HG03066 (cell line): Measurements from ENCODE around the gene QSOX1.
A peak's percentile ranks its signal among the peaks of the same experiment; 100 is the strongest.

Source experiments
- ATAC-seq: cut with Tn5 transposase; IDR thresholded peaks from one replicate; pipeline ENCODE4 v1.9.1; 2021; ENCODE audit warnings: low read depth; ENCODE audit not compliant: unreplicated experiment

QSOX1 gene

DNA sequence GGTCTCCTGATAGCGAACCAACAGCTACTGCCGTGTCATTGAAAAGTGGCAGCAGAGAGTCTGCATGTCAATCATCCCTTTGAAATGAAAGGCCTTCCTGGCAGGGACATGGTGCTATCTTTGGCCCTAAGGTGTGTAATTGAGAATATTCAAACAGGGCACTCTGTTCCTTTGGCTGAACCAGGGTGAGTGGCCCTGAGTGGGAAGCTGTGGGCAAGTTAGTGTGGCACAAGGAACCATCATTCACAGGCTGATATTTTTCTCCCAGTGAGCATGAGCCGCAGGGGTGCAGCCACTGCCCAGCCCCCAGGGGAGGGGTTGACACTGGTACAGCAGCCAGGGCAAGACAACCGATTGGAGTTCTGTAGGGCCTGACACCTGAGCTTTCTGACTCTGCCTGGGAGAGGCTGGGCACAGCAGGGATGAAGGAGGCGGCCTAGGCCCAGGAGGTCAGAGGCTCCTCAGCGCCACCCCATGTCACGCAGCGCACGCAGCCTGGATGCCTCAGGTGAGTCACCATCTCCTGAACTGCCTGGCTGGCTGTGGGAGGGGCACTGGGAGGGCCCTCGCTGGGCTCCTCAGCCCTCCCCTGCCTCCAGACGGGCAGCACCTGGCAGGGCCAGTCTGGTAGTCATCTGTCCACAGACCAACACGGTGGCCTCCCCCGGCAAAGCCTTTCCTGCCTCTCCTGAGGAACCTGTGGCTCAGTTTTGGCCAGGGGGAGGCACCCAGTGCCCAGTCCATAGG lies 13.2 kb downstream of the QSOX1 start:
- ATAC-seq: no peak

DNA sequence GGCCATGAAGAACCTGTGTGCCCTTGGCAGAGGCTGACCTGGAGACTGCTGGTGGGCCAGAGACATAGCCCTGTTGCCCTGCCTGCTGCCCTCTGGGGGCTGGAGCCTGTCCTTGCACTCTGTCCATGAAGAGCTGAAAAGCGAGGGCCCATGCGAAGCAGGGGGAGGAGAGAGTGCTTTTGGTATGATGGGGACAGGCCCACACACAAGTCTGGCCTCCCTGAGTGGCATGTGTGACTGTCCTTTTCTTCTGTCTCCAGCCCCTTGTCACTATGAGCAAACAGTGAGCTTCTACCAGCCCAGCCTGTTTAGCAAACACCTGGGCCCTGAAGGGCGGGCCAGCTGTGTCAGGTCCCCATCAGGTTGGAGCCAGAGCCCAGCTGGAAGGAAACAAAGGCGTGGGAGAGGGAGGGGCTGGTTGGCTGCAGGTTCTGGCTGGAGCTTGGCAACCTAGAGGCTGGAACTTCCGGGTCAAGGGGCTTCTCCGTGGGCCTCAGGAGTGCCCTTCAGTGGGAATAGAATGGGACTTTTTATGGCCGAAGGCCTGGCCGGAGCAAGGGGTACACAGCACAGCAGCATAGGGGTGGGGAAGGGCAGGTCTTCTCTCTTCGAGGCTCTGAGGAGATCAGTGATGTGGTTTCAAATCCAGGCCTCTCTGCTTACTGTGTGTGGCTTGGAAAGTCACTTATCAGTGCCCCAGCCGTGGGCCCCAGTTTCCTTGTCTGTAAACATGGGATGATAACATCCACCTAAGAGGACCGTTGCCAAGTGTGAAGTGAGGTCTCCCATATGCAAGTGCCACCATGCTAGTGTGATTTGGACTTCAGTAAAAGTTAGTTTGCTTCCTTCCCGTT lies 14.3 kb downstream of the QSOX1 start:
- peak; percentile 76 for ATAC-seq

DNA sequence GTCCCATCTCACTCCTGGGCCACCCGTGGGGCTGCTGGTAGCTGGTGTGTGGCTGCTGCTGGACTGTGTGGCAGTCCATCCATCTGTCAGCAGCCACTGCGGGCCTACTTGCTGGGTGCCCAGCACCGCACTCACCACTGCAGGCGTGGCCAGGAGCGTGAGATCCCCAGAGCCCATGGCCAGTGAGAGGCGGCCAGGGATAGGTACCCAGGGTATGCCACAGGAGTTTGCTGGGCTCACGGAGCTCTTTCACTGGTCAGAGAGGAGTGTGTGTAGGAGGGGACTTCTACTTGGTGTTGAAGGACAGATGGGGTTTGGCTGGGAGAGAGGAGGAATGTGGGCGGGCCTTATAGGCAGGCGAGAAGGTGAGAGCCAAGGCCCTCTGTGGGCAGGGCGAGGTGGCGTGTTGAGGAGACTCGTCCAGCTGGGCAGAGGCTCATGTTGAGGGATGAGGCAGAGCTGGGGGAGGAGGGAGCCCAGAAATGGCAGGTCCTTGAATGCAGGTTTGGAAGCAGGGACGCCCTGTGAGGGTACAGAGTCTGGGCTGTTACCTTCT lies 15.0 kb downstream of the QSOX1 start:
- no peak for ATAC-seq

DNA sequence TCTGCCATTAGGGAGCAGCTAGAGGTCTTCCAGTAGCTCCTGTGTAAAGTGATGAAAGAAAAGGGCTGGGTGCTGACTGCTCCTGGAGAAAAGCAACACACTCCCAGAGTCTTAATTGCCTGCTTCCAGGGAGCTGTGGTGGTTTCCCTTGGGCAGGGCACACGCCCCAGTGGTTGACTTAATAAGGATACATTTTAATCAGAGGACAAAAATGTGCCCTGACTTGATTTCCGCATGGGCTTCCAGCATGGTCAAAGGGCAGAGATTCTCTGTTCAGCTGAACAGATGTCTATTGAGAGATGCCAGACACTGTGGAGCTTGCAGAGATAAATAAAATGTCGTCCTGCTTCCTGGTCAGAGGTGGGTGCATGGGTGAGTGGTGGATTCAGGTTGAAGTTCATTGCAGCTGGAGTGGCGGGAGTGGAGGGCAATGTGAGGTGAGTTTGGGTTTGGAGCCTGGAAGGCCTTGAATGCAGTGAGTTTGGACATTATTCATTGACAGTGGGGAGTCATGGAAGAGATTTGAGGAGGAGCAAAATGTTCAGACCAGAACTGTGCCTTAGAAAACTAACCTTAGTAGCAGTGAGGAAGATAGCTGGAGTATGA lies 16.0 kb downstream of the QSOX1 start:
- ATAC-seq: no peak

DNA sequence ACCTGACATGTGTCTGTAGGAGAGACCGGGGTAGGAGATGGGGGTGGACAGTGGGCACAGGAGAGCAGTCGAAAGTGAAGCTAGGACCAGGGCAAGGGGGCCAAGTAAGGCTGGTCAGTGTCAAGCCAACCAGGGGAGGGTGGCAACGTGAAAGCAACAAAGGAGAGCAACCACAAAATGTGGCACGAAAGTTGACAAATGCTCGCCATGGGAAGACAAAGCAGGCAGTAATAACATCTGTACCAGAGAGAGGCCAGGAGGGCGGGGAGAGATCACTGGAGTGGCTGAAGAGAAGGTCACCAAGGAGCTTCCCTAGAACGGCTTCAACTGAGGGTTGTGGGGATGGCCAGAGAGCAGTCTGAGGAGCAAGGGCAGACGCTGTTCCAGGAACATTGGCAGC lies 17.0 kb downstream of the QSOX1 start:
- no peak for ATAC-seq

DNA sequence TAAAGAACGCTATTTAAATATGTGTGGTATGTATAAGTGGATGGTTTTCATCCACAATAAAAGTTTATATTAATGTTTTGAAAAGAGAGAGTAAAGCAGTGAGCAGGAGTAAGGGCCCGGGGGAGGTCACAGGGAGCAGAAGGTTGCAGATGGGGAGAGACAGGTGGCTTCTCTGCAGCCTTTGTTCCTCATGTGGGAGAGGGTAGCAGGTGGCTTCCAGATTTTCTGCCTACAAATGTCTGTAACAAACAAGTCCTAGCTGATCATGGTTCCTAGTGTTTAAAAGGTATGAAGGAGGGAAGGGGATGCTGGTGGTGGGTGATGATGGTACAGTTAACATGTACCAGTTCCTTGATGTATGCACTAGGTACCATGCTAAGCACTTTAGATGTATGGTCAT lies 18.8 kb downstream of the QSOX1 start:
- ATAC-seq: no peak

DNA sequence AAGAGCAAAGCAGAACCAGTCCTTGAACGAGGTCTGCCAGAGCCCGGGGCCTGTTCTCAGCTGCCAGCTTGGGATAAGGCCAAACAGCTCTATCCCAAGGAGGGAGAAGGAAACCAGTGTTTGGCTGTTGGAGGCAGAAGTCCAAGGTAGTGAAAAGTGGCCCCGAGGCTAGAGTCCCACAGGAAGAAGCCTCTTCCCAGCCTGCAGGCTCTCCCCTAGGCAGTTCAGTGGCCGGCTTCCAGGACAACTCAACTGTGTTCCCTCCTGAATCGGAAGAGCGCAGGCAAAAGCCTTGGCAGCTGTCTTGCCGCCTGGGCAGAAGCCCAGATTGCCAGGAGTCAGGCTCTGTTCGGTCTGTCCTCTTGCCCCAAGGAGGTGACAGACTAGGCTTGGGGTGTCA lies 19.3 kb downstream of the QSOX1 start:
- ATAC-seq: no peak

DNA sequence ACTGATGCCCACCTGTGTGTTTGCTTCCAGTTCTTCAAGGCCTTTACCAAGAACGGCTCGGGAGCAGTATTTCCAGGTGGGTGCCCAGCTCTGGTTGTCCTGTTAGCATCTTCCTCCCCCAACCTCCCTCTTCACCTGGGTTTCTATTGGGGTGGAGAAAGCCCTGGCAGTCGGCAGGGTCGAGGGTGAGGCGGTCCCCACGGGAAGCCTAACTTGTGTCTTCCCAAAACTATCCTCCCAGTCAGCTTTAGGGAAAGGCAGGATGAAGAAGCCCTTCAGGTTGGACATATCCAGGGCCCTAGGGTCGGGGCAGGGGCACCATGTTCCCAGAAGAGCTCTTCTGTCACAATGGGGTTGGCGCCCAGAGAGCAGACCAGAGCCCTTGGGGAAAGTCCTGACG lies 20.6 kb downstream of the QSOX1 start:
- no peak for ATAC-seq

DNA sequence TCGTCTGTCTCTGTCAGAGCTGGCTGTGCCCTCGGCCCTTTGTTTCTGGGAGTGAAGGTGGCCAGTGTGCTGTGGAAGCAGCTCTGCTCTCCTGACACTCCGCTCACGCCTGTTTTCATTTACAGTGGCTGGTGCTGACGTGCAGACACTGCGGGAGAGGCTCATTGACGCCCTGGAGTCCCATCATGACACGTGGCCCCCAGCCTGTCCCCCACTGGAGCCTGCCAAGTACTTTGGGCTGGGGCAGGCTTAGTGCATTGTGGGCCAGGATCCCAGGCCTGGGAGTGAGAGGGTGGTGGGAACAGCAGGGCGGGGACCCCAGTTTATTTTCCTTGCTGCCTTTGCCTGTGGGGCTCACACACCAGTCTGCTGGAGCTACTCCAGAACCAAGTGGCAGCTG lies 21.1 kb downstream of the QSOX1 start:
- no peak for ATAC-seq

DNA sequence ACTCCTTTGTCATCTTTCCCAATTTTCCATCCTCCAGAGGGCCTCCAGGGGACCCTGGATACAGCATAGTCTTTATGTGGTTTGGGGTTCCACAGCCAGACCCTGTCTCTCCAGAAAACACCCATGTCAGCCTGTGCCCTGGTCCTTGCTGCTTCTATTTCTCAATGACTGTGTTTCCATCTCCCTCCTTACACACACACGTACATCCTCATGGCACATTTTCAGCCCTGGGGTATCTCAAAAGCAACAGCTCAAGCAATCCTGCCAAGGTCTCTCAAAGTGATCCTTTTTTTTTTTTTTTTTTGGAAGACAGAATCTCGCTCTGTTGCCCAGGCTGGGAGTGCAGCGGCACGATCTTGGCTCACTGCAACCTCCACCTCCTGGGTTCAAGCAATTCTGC lies 22.3 kb downstream of the QSOX1 start:
- no peak for ATAC-seq

DNA sequence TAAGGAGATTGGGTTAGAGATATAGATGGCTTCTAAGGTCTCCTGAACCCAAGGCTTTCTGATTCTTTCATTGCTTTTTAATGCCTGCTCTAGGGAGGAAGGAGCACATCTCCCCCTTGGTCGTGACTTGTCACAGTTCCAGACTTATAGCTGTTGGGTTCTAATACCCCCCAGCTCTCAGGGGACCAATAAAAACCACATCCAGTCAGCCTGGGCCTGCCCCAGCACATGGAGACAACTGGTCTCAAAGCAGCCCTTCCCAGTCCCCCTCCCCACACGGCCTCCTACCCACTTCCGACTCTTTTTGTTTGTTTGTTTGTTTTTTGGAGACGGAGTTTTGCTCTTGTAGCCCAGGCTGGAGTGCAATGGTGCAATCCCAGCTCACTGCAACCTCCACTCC lies 23.3 kb downstream of the QSOX1 start:
- ATAC-seq: no peak

DNA sequence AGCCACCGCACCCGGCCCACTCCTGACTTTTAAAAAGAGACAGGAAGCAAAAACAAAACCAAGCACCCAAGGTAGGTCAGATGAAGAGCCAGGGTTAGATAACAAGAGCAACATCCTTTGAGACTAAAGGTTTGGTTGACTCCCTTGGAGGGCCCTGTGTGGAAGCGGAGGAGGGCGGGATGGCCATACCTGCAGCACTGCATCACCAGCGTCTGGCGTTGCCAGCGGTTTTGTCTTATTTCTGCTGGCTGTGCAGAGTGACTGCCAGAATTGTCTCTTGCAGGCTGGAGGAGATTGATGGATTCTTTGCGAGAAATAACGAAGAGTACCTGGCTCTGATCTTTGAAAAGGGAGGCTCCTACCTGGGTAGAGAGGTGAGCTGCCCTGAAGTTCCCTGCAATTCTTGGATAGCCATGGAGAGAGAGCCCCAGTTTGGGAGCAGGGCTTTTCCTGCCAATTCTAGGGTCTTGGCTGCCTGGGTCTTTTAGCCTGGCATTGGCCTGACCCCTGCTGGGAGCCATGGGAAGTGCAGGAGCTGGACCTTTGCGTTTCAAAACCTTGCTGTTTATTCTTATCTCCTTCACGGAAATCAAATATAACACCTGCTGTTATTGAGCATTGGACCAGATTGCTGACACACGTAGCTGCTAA lies 24.0 kb downstream of the QSOX1 start:
- no peak for ATAC-seq

DNA sequence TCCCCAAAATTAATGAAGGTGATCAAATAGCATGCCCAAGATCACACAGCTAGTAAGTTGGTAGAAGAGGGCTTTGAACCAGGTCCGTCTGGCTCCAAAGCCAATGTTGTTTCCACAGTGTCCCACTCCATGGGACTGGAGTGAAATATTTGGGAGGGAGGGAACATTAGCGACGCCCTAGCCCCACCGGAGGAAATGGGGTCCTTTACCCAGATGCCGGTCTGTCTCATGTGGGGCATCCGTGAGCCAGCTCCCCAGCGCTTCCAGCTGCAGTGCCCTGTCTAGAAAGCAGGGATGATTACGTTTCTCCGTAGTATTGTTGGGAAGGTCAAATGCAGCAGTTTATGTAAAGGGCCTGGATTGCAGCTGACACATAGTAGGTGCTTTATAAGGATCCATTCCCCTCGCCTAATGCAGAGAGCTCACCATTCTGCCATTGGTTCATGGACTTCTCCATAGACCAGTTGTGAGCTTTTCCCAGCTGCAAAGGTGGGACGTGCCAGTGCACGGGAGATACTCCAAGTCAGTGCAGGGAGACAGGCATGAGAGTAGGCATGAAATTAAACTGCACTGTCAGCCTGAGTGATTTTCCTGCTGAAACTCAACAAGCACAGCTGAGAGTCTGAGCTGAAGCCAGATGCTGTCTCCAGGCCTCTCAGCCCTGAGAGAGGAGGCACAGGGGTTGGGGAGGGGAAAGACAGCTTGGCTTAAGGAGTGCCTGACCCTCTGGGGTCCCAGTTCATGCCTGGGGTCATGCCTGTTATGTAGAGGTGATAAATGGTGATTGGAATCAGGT lies 24.7 kb downstream of the QSOX1 start:
- no peak for ATAC-seq

DNA sequence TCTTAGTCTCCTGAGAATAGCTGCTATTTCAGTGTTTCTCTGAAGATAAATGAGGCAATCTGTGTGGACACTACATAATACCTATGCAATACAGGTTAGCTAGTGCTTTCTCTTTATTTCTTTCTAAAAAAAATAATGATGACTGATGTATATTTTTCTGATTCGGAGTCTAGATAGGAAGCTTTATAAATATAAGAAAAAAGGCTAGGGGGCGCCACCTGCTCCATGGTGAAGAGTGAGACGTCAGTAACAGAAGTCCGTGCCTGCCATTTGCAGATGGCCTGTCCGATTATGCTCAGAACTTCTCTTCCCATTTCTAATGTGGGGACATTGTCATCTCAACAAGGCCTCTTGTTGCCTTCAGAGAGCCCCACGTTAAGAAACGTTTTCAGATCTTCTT lies 26.4 kb downstream of the QSOX1 start:
- ATAC-seq: no peak

DNA sequence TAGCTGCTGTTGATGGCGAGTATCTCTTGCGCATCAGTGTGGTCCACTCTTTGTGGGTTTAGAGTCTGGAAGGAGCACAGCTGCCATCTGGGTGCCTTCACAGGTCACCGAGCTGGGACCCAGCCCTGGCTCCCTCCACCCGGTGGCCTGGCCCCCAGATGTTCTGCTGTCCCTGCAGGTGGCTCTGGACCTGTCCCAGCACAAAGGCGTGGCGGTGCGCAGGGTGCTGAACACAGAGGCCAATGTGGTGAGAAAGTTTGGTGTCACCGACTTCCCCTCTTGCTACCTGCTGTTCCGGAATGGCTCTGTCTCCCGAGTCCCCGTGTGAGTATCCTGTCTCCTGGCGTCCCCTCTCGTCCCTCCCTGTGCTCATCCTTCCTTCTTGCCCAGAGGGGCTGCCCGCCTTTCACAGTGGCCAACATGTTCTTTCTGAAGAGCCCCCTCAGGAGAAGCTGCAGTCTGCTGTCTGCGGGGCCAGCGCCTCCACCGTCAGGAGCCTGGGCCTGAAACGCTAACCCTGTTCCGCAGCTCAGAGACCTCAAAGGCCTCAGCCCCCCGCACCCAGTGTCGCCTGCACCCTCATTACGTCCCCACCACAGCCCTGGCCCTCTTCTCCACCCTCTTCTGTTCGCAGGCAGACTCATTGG lies 27.4 kb downstream of the QSOX1 start:
- ATAC-seq: no peak

DNA sequence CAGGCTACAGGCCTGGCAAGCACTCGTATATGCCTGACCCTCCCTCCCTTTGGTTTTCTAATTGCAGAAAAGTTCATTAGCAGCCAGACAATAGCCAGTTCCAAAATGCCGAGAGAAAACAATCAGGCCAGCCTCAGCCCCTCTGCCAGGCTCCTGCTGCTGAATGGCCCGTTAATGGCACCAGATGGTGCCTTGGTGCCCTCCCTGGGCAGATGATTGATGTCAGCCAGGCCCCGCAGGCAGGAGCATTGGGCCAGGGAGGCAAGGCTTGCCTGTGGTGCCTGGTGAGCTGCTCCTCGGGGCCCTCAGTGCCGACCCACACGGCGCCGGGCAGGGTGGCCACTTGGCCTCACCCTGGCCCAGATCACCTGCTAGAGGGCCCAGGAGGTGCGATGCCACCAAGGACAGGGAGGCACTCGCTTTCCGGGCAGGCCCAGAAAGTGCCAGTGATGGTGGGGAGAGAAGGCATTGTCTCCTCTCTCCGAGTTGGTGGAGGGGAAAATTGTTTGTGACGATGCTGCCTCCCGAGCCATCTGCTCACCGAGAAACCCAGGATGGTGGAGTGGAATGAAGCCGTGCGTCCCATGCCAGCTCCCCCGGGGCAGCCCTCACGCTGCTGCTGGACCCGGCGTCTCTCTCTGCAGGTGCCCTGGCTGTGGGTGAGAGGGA lies 28.1 kb downstream of the QSOX1 start:
- no peak for ATAC-seq

DNA sequence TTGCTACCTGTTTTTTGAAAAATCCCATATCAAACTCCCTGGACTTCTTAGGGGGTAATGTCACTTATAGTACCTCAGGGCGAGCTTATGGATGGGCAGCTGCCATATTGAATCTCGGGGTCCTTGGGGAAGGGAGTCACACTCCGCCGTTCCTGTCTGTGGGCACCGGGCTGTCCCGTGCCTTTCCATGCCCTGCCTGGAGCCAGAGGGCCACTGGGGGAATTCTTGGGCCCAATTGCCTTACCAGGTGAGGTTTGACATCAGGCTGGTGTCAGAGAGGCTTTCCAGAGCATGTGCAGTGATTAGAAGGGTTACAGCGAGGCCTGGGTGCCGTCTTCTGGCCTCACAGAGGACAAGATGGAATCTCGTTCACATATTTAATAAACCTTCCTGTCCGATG lies 28.8 kb downstream of the QSOX1 start:
- no peak for ATAC-seq

DNA sequence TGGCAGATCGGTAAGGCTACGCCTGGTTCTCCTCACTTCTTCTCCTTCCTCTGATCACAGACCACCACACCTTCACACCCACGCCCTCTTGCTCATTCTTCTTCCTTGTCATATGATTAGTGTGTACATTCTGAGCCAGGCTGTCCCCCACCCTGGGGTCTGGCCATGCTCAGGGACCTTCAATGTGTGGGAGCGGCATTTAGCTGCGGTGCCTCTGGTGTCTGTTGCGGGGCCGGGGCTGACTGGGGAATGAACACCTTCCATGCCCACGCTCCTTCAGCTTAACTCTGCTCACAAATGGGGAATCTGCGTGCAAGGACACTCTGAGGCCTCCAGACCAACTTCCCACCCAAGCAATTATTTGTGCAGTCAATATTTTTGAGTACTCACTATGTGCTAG lies 29.4 kb downstream of the QSOX1 start:
- ATAC-seq: no peak

DNA sequence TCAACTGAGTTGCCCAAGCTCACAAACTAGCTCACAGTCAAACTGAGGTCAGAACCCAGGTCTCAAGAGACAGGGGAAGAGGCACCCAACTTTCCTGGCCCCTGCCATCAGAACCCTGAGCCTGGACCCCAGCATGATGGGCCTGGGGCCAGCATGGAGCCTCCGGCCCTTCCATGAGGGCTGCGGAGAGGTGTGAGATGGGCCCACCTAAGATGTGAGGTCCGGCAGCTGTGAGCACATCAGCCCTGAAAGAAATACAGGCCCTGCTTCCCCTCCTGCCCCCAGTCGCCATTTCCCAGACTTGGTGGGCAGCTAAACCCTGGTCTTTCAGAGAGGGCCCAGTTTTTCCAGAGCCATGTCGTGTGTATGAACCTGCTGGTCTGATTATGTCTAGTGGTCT lies 30.6 kb downstream of the QSOX1 start:
- ATAC-seq: no peak
